BE2C (cell line): ENCODE results near the gene ADGRF3.
"Not testable (repeated sequence)": the region's sequence is repeated elsewhere in the genome, so short reads cannot be mapped to it uniquely, and the experiment has no call there.

ENCODE experiments used
- DNase-seq: peaks from one replicate; pipeline ENCODE4 v3.0.0-alpha.2; 2020
- H3K27me3 ChIP-seq: fragments of 250-450 bp; sonication (Bioruptor Pico); 2 replicates; pipeline ENCODE4 v1.5.1; 2020; ENCODE audit warnings: mild to moderate bottlenecking
- H3K36me3 ChIP-seq: fragments of 250-450 bp; sonication (Bioruptor Pico); 2 replicates; pipeline ENCODE4 v1.5.1; 2020; ENCODE audit warnings: mild to moderate bottlenecking
- H3K4me1 ChIP-seq: fragments of 250-450 bp; sonication (Bioruptor Pico); 2 replicates; pipeline ENCODE4 v1.5.1; 2020
- H3K4me3 ChIP-seq: 2 replicates; pipeline ENCODE4 v1.5.1; 2011; ENCODE audit warnings: low read depth, low read length
- H3K9me3 ChIP-seq: fragments of 250-450 bp; sonication (Bioruptor Pico); 2 replicates; pipeline ENCODE4 v1.5.1; 2020
- TF ChIP-seq, protein P1 (sequence below): IDR thresholded peaks from 2 replicates; pipeline ENCODE4 v1.5.1; 2012; ENCODE audit warnings: mild to moderate bottlenecking, low read depth, low read length

ADGRF3 gene

GRCh38 chr2:26274058-26274613, 72.5 kb downstream of the ADGRF3 start:
- TF ChIP-seq, protein P1, sequence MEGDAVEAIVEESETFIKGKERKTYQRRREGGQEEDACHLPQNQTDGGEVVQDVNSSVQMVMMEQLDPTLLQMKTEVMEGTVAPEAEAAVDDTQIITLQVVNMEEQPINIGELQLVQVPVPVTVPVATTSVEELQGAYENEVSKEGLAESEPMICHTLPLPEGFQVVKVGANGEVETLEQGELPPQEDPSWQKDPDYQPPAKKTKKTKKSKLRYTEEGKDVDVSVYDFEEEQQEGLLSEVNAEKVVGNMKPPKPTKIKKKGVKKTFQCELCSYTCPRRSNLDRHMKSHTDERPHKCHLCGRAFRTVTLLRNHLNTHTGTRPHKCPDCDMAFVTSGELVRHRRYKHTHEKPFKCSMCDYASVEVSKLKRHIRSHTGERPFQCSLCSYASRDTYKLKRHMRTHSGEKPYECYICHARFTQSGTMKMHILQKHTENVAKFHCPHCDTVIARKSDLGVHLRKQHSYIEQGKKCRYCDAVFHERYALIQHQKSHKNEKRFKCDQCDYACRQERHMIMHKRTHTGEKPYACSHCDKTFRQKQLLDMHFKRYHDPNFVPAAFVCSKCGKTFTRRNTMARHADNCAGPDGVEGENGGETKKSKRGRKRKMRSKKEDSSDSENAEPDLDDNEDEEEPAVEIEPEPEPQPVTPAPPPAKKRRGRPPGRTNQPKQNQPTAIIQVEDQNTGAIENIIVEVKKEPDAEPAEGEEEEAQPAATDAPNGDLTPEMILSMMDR: no peak
- Histone ChIP-seq H3K4me1 (peaks cover 8% of the 10 kb centered on the region), H3K9me3 (no peaks in the 10 kb centered on the region), H3K27me3 (no peaks in the 10 kb centered on the region), H3K4me3 (no peak overlapping the region), H3K36me3 (peaks cover 27% of the 10 kb centered on the region)
- no peak for DNase-seq

DNA sequence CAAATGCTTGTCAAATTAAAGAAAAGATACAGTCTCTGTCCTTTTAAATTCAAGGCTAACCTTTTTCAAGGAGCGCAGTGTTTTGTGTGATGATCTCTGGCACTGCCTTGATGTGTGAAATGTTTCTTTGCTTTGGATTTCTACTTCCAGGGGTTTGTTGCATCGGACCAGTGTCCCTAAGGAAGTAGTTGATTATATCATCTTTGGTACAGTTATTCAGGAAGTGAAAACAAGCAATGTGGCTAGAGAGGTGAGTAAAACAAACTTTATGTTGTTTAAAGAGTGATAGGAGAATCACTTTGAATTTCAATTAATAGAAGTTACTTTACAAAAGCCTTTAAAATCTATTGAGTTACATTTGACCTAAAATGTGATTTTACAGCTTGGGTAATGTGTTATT, 73.1 kb downstream of the ADGRF3 start:
- Histone ChIP-seq H3K36me3 (peaks cover 22% of the 10 kb centered on the region), H3K4me1 (peaks cover 8% of the 10 kb centered on the region), H3K4me3 (no peak overlapping the region), H3K27me3 (no peaks in the 10 kb centered on the region), H3K9me3 (no peaks in the 10 kb centered on the region)
- no peak for DNase-seq
- TF ChIP-seq, protein P1: no peak

DNA sequence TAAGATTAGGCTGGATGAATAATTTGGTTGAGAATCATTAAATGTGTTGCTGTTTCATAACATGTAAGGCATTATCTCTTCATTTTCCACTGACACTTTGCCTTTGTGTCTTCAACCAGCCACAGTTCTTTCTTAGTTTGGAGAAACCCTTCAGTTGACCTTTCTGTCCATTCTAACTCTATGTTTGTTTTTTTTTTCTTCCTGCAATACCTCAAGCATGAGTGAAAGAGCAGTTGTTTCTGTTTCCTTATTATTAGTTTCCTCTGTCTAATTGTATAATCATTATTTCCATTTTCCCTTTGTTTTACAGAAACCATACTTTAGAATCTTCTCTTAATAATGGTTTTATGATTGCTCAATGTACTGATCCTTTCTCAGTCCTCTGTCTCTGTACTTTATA, 76.2 kb downstream of the ADGRF3 start:
- no peaks in the 10 kb centered on the region for H3K27me3 ChIP-seq
- H3K4me3 ChIP-seq: no peak overlapping the region
- H3K4me1 ChIP-seq: peaks cover 8% of the 10 kb centered on the region
- no peaks in the 10 kb centered on the region for H3K9me3 ChIP-seq
- TF ChIP-seq, protein P1: no peak
- no peak for DNase-seq
- peaks cover 14% of the 10 kb centered on the region for H3K36me3 ChIP-seq

DNA sequence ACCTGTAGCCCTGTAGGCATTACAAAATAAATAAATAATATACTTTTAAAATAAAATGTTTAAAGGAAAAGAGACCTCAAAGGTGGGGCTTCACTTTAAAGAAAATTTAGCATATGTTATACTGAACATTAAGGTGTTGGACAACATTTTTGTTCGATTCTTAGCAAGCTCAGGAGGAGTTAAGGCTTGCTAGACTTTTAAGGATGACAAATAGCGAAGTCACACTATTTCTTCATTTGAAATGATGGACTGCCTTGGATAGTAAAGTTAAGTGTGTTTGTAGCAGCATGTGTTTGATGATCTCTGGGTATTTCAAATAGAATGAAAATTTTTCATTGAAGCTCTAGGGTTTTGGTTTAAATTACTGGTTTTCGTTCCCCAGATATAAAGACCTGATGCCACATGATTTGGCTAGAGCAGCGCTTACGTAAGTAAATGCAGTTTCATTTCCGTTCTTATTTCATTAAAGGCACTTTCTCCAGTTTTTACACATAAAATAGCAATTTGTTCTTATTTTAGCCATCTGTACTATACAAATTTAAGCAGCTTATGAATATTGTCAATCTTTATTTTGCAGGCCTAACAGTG, 76.9 kb downstream of the ADGRF3 start:
- Histone ChIP-seq H3K9me3 (no peaks in the 10 kb centered on the region), H3K36me3 (peaks cover 9% of the 10 kb centered on the region), H3K27me3 (no peaks in the 10 kb centered on the region), H3K4me1 (peaks cover 8% of the 10 kb centered on the region), H3K4me3 (no peak overlapping the region)
- TF ChIP-seq, protein P1: no peak
- DNase-seq: no peak

GRCh38 chr2:26268670-26269385, 77.8 kb downstream of the ADGRF3 start:
- not testable (repeated sequence) for H3K9me3 ChIP-seq, H3K4me1 ChIP-seq, H3K4me3 ChIP-seq, H3K36me3 ChIP-seq, H3K27me3 ChIP-seq, DNase-seq

DNA sequence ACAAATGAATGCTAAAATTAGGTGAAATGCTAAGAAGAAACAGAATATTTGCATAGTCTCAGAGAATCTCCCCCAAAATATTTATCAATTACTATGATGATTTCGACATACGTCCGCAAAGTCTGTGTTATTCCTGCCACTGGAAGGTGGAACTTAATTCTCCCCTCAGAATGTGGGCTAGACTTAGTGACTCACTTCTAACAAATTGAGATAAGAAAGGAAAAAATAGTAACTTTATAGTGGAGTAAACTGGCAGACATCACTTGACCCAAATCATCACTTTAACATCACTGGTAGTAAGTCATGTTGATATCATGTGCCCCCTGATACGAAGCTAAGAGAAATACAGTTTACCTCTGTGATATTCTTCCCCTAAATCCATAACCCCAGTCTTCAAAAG, 78.4 kb downstream of the ADGRF3 start:
- DNase-seq: no peak
- Histone ChIP-seq H3K4me1 (peaks cover under 1% of the 10 kb centered on the region), H3K4me3 (no peak overlapping the region), H3K36me3 (peaks cover 2% of the 10 kb centered on the region), H3K9me3 (no peaks in the 10 kb centered on the region), H3K27me3 (no peaks in the 10 kb centered on the region)
- TF ChIP-seq, protein P1: no peak

- not testable (repeated sequence) for H3K27me3 ChIP-seq, H3K36me3 ChIP-seq, H3K9me3 ChIP-seq, H3K4me3 ChIP-seq, DNase-seq, H3K4me1 ChIP-seq
These were observed 87.8 kb downstream of the ADGRF3 start for GRCh38 chr2:26258836-26259235.
